ENCODE results near the gene SRRM2. TPM values are rescaled to one million over a fixed set of nuclear protein-coding genes. Genes with fewer than 3 reads are reported as not detected.

The SRRM2 gene
- total RNA-seq, 2 donors from 2014 or later, result 843 to 876 TPM

DNA sequence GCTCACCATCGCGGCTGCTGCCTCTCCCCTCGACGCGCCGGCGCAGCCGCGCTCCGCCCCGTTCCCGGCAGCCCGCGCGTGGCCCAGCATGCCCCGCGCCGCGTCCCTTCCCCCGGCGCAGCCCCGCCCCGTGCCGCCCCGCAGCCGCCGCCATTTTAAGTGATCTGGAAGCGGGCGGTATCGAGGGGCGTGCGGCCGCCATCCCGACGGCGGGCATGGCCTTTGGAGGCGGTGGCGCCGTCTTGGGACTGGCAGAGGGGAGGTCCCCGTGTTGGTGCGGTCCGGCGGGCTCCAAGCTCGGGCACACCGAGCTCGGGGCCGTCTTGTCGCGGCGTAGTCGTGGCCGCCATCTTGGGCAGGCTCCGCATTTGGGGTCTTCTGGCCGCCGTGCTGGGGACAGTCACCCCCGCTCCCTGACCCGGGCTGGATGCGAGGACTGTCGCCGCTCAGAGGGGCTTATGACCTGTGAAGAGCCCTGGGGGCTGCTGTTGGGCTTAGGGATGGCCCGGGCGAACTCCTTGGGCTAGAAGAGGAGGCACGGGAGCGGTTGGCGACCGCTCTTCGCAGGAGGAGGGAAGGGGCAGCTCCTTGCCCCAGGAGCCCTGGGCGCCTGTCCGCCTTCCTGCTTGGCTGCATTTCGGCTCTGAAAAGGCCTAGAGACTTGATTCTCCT, 24.9 kb downstream of the SRRM2 start, which contains the start of gene ELOB:
Gene ELOB (minus strand): TSS at position 50 of the 672 bp plus-strand sequence. CDS start 41 bp downstream, at position 9.
- peaks cover 28% of the 10 kb centered on the region for H3K36me3 Mint-ChIP-seq (ENCODE audit: low read depth)
- WGBS, 2 experiments (ENCODE audit: insufficient coverage in 1 of 2, insufficient read length in 1 of 2), result 0% methylated on average over 13 to 70 of the region's 70 CpGs

DNA sequence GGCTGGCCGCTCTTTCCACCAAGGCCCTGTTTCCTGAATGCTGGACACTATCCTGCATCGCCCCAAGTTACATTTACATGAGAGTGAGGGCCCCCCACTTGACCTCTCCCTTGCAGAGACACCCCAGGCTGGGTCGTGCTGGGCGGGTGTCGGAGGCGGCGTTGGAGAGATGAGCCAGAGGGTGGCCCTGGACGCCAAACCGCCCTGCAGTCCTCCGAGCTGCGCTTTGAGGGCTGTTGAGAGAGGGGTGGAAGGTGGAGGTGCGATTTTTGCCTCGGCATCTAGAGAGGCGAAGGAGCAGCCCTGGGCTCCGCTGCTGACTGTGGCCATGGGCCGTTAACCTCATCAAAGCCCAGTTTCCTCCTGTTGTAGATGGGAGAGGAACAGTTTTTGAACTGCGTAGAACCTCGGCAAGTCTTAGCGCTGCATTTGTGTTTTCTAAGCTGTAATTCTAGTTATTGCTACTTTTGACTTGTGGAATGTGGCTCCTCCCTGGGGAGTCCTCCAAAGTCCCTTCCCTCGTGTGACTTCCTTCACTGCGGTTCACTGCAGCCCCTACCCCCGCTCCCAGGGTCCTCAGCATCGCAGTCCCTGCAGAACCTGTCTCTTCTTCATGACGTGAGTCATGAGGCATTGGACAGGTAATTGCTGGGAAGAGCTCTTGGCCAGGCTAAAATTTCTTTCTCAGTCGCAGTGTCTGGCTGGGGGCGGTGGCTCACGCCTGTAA, 25.6 kb downstream of the SRRM2 start:
- H3K27ac Mint-ChIP-seq, result peak overlapping the region; percentile 99
- no peaks in the 10 kb centered on the region for H3K9me3 Mint-ChIP-seq
- Histone ChIP-seq H3K36me3 (ENCODE audit: control insufficient read depth, insufficient read depth, low read length) (peaks cover 22% of the 10 kb centered on the region), H3K4me1 (ENCODE audit: control insufficient read depth, insufficient read depth, low read length) (no peaks in the 10 kb centered on the region), H3K27ac (ENCODE audit: low read depth, low read length) (peak overlapping the region; percentile 99), H3K4me3 (ENCODE audit: low read length) (peak overlapping the region; percentile 87), H3K9me3 (ENCODE audit: control insufficient read depth, low read length) (no peaks in the 10 kb centered on the region), H3K27me3 (ENCODE audit: control insufficient read depth, insufficient read depth, low read length, poor library complexity, severe bottlenecking) (no peaks in the 10 kb centered on the region), H3K9ac (ENCODE audit: extremely low read depth, low read length, poor library complexity, severe bottlenecking) (peak overlapping the region; percentile 100)
- DNase-seq, result peak; percentile 70
- 25 to 47% methylated on average over 9 to 27 of the region's 27 CpGs for WGBS, 2 experiments (ENCODE audit: insufficient coverage in 1 of 2, insufficient read length in 1 of 2)
- peaks cover 23% of the 10 kb centered on the region for H3K36me3 Mint-ChIP-seq (ENCODE audit: low read depth)
- TF ChIP-seq, protein P1, sequence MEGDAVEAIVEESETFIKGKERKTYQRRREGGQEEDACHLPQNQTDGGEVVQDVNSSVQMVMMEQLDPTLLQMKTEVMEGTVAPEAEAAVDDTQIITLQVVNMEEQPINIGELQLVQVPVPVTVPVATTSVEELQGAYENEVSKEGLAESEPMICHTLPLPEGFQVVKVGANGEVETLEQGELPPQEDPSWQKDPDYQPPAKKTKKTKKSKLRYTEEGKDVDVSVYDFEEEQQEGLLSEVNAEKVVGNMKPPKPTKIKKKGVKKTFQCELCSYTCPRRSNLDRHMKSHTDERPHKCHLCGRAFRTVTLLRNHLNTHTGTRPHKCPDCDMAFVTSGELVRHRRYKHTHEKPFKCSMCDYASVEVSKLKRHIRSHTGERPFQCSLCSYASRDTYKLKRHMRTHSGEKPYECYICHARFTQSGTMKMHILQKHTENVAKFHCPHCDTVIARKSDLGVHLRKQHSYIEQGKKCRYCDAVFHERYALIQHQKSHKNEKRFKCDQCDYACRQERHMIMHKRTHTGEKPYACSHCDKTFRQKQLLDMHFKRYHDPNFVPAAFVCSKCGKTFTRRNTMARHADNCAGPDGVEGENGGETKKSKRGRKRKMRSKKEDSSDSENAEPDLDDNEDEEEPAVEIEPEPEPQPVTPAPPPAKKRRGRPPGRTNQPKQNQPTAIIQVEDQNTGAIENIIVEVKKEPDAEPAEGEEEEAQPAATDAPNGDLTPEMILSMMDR (conservative IDR thresholded peaks at IDR 0.05), result no peak
- H3K4me1 Mint-ChIP-seq, result peaks cover 15% of the 10 kb centered on the region
- H3K27me3 Mint-ChIP-seq (ENCODE audit: insufficient read depth), result peaks cover 2% of the 10 kb centered on the region
- peak overlapping the region; percentile 95 for H3K4me3 Mint-ChIP-seq

More for the DNA sequence above, 24.9 kb downstream of the SRRM2 start, which contains the start of gene ELOB:
- TF ChIP-seq, protein P1 (conservative IDR thresholded peaks at IDR 0.05), result no peak
- Histone ChIP-seq H3K4me3 (ENCODE audit: low read length) (peak within 1 kb of the TSS; percentile 99), H3K27me3 (ENCODE audit: control insufficient read depth, insufficient read depth, low read length, poor library complexity, severe bottlenecking) (no peaks in the 10 kb centered on the region), H3K9ac (ENCODE audit: extremely low read depth, low read length, poor library complexity, severe bottlenecking) (peak within 1 kb of the TSS; percentile 100), H3K9me3 (ENCODE audit: control insufficient read depth, low read length) (no peaks in the 10 kb centered on the region), H3K4me1 (ENCODE audit: control insufficient read depth, insufficient read depth, low read length) (no peaks in the 10 kb centered on the region), H3K27ac (ENCODE audit: low read depth, low read length) (peak within 1 kb of the TSS; percentile 99), H3K36me3 (ENCODE audit: control insufficient read depth, insufficient read depth, low read length) (peaks cover 27% of the 10 kb centered on the region)
- Mint-ChIP-seq H3K27me3 (ENCODE audit: insufficient read depth) (peaks cover 2% of the 10 kb centered on the region), H3K27ac (peak within 1 kb of the TSS; percentile 99), H3K9me3 (no peaks in the 10 kb centered on the region), H3K4me1 (peaks cover 15% of the 10 kb centered on the region), H3K4me3 (peak within 1 kb of the TSS; percentile 95)
- DNase-seq, result peak; percentile 94

DNA sequence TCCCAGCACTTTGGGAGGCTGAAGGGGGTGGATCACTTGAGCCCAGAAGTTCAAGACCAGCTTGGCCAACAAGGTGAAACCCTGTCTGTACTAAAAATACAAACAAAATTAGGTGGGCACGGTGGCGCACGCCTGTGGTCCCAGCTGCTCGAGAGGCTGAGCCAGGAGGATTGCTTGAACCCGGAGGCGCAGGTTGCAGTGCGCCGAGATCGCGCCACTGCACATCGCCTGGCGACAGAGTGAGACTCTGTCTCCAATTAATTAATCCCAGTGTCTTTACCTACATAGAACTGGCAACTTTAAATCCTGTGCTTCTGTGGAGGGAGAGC, 26.2 kb downstream of the SRRM2 start:
- H3K9ac ChIP-seq (ENCODE audit: extremely low read depth, low read length, poor library complexity, severe bottlenecking), result peak overlapping the region; percentile 100
- H3K4me1 Mint-ChIP-seq, result peaks cover 17% of the 10 kb centered on the region
- WGBS, 2 experiments (ENCODE audit: insufficient coverage in 1 of 2, insufficient read length in 1 of 2), result 91 to 96% methylated on average over 11 to 12 of the region's 12 CpGs

More for the DNA sequence above, 26.2 kb downstream of the SRRM2 start:
- peak overlapping the region; percentile 95 for H3K4me3 Mint-ChIP-seq
- Histone ChIP-seq H3K27ac (ENCODE audit: low read depth, low read length) (no peak overlapping the region), H3K9me3 (ENCODE audit: control insufficient read depth, low read length) (no peaks in the 10 kb centered on the region), H3K4me3 (ENCODE audit: low read length) (peak overlapping the region; percentile 87), H3K27me3 (ENCODE audit: control insufficient read depth, insufficient read depth, low read length, poor library complexity, severe bottlenecking) (no peaks in the 10 kb centered on the region), H3K36me3 (ENCODE audit: control insufficient read depth, insufficient read depth, low read length) (peaks cover 17% of the 10 kb centered on the region), H3K4me1 (ENCODE audit: control insufficient read depth, insufficient read depth, low read length) (peaks cover 3% of the 10 kb centered on the region)
- DNase-seq, result no peak
- no peaks in the 10 kb centered on the region for H3K9me3 Mint-ChIP-seq
- peak overlapping the region; percentile 99 for H3K27ac Mint-ChIP-seq
- H3K27me3 Mint-ChIP-seq (ENCODE audit: insufficient read depth), result peaks cover 2% of the 10 kb centered on the region
- peaks cover 17% of the 10 kb centered on the region for H3K36me3 Mint-ChIP-seq (ENCODE audit: low read depth)
- TF ChIP-seq, protein P1 (conservative IDR thresholded peaks at IDR 0.05), result no peak

All from endodermal cell (in vitro differentiated cells).